ENCODE results near the gene BCL7C. TPM values are rescaled to one million over a fixed set of nuclear protein-coding genes. Genes with fewer than 3 reads are reported as not detected.

Gene BCL7C
- total RNA-seq, 2 donors from 2014 or later: 64.7 to 67.6 TPM

GRCh38 chr16:30874821-30875717 is 18.8 kb downstream of the BCL7C start:
- peaks cover 50% of the 10 kb centered on the region for H3K36me3 ChIP-seq (ENCODE audit: control insufficient read depth, insufficient read depth, low read length)
- peaks cover 4% of the 10 kb centered on the region for H3K4me1 ChIP-seq (ENCODE audit: control insufficient read depth, insufficient read depth, low read length)
- Mint-ChIP-seq H3K9me3 (no peaks in the 10 kb centered on the region), H3K36me3 (ENCODE audit: low read depth) (peaks cover 40% of the 10 kb centered on the region), H3K4me1 (peaks cover 18% of the 10 kb centered on the region), H3K4me3 (peak overlapping the region; percentile 85), H3K27ac (peak overlapping the region; percentile 98), H3K27me3 (ENCODE audit: insufficient read depth) (peaks cover 28% of the 10 kb centered on the region)
- WGBS, 2 experiments (ENCODE audit: insufficient coverage in 1 of 2, insufficient read length in 1 of 2): 1% methylated on average over 35 to 85 of the region's 85 CpGs
- peak overlapping the region; percentile 85 for H3K9ac ChIP-seq (ENCODE audit: extremely low read depth, low read length, poor library complexity, severe bottlenecking)
- DNase-seq: peak; percentile 96
- H3K9me3 ChIP-seq (ENCODE audit: control insufficient read depth, low read length): no peaks in the 10 kb centered on the region
- peak overlapping the region; percentile 86 for H3K4me3 ChIP-seq (ENCODE audit: low read length)
- peak overlapping the region; percentile 98 for H3K27ac ChIP-seq (ENCODE audit: low read depth, low read length)
- TF ChIP-seq CTCF (conservative IDR thresholded peaks at IDR 0.05): no peak
- H3K27me3 ChIP-seq (ENCODE audit: control insufficient read depth, insufficient read depth, low read length, poor library complexity, severe bottlenecking): no peaks in the 10 kb centered on the region

- Histone ChIP-seq H3K36me3 (ENCODE audit: control insufficient read depth, insufficient read depth, low read length) (peaks cover 51% of the 10 kb centered on the region), H3K4me1 (ENCODE audit: control insufficient read depth, insufficient read depth, low read length) (peaks cover 4% of the 10 kb centered on the region), H3K9me3 (ENCODE audit: control insufficient read depth, low read length) (no peaks in the 10 kb centered on the region), H3K27me3 (ENCODE audit: control insufficient read depth, insufficient read depth, low read length, poor library complexity, severe bottlenecking) (no peaks in the 10 kb centered on the region), H3K4me3 (ENCODE audit: low read length) (peak overlapping the region; percentile 86), H3K27ac (ENCODE audit: low read depth, low read length) (no peak overlapping the region), H3K9ac (ENCODE audit: extremely low read depth, low read length, poor library complexity, severe bottlenecking) (peak overlapping the region; percentile 85)
- WGBS, 2 experiments (ENCODE audit: insufficient coverage in 1 of 2, insufficient read length in 1 of 2): 45 to 58% methylated on average over 15 to 23 of the region's 23 CpGs
- TF ChIP-seq CTCF (conservative IDR thresholded peaks at IDR 0.05): no peak
- H3K4me3 Mint-ChIP-seq: peak overlapping the region; percentile 85
- H3K4me1 Mint-ChIP-seq: peaks cover 18% of the 10 kb centered on the region
- H3K36me3 Mint-ChIP-seq (ENCODE audit: low read depth): peaks cover 40% of the 10 kb centered on the region
- H3K27ac Mint-ChIP-seq: peak overlapping the region; percentile 82
- peaks cover 28% of the 10 kb centered on the region for H3K27me3 Mint-ChIP-seq (ENCODE audit: insufficient read depth)
- no peak for DNase-seq
- no peaks in the 10 kb centered on the region for H3K9me3 Mint-ChIP-seq
Measured at GRCh38 chr16:30874244-30874820, 19.5 kb downstream of the BCL7C start.

- Histone ChIP-seq H3K27me3 (ENCODE audit: control insufficient read depth, insufficient read depth, low read length, poor library complexity, severe bottlenecking) (no peaks in the 10 kb centered on the region), H3K9me3 (ENCODE audit: control insufficient read depth, low read length) (no peaks in the 10 kb centered on the region), H3K9ac (ENCODE audit: extremely low read depth, low read length, poor library complexity, severe bottlenecking) (no peak overlapping the region), H3K4me1 (ENCODE audit: control insufficient read depth, insufficient read depth, low read length) (no peaks in the 10 kb centered on the region), H3K36me3 (ENCODE audit: control insufficient read depth, insufficient read depth, low read length) (peaks cover 43% of the 10 kb centered on the region), H3K27ac (ENCODE audit: low read depth, low read length) (no peak overlapping the region), H3K4me3 (ENCODE audit: low read length) (no peak overlapping the region)
- Mint-ChIP-seq H3K27me3 (ENCODE audit: insufficient read depth) (peaks cover 28% of the 10 kb centered on the region), H3K27ac (no peak overlapping the region), H3K36me3 (ENCODE audit: low read depth) (peaks cover 33% of the 10 kb centered on the region), H3K4me1 (peaks cover 5% of the 10 kb centered on the region), H3K4me3 (no peak overlapping the region), H3K9me3 (no peaks in the 10 kb centered on the region)
- 94 to 96% methylated on average over 5 to 6 of the region's 6 CpGs for WGBS, 2 experiments (ENCODE audit: insufficient coverage in 1 of 2, insufficient read length in 1 of 2)
- TF ChIP-seq CTCF (conservative IDR thresholded peaks at IDR 0.05): no peak
- no peak for DNase-seq
Measured at GRCh38 chr16:30870904-30871303, 23.0 kb downstream of the BCL7C start.

Data from endodermal cell (in vitro differentiated cells).